Naive B cell (primary cell): ENCODE results near the gene RILPL1. TPM values are rescaled to one million over a fixed set of nuclear protein-coding genes. Genes with fewer than 3 reads are reported as not detected.
"Not testable (repeated sequence)": the region's sequence is repeated elsewhere in the genome, so short reads cannot be mapped to it uniquely, and the experiment has no call there.

Experiments used
- ATAC-seq, 2 donors: fragments of 150-1000 bp; cut with Tn5 transposase; 2 replicates each; pipeline ENCODE4 v1.10.0; 2021; ENCODE audit warnings: low read depth in 2 of 2, mild to moderate bottlenecking in 2 of 2, moderate library complexity in 2 of 2
- DNase-seq: peaks from one replicate; pipeline ENCODE4 v3.0.0; 2022
- H3K27ac Mint-ChIP-seq, 6 donors: one replicate each; pipeline ENCODE4 v1.8.0; 2020 to 2022; ENCODE audit warnings: mild to moderate bottlenecking in 6 of 6, mixed read lengths in 6 of 6, moderate library complexity in 5 of 6, inconsistent platforms in 2 of 6
- H3K27me3 Mint-ChIP-seq, 3 donors: one replicate each; pipeline ENCODE4 v1.8.0; 2021 to 2022; ENCODE audit warnings: mixed read lengths in 3 of 3, mild to moderate bottlenecking in 1 of 3
- H3K36me3 Mint-ChIP-seq, 2 donors: one replicate each; pipeline ENCODE4 v1.8.0; 2020 to 2022; ENCODE audit warnings: mixed read lengths in 2 of 2, inconsistent platforms in 1 of 2, mild to moderate bottlenecking in 1 of 2
- H3K4me1 Mint-ChIP-seq, 3 donors: one replicate each; pipeline ENCODE4 v1.8.0; 2020 to 2022; ENCODE audit warnings: mixed read lengths in 3 of 3, inconsistent platforms in 1 of 3, mild to moderate bottlenecking in 1 of 3, moderate library complexity in 1 of 3
- H3K4me3 Mint-ChIP-seq, 8 donors: one replicate each; pipeline ENCODE4 v1.8.0; 2020 to 2022; ENCODE audit warnings: mild to moderate bottlenecking in 8 of 8, mixed read lengths in 8 of 8, moderate library complexity in 8 of 8, inconsistent platforms in 2 of 8
- H3K9me3 Mint-ChIP-seq, 7 donors: one replicate each; pipeline ENCODE4 v1.8.0; 2020 to 2022; ENCODE audit warnings: mixed read lengths in 7 of 7, mild to moderate bottlenecking in 5 of 7, inconsistent platforms in 2 of 7, moderate library complexity in 1 of 7
- polyA plus RNA-seq, 6 donors: library from polyadenylated mRNA; unstranded; fragments of 300-500 nt; fragmentation: Illumina TruSeq; gene quantifications; one replicate each; pipeline ENCODE4 v1.2.3, GENCODE V29; 2021; ENCODE audit warnings: low read depth in 6 of 6

The RILPL1 gene
- polyA plus RNA-seq, 6 donors from 2014 or later, result 0.07 to 0.25 (median 0.14) TPM; not detected in 2

DNA sequence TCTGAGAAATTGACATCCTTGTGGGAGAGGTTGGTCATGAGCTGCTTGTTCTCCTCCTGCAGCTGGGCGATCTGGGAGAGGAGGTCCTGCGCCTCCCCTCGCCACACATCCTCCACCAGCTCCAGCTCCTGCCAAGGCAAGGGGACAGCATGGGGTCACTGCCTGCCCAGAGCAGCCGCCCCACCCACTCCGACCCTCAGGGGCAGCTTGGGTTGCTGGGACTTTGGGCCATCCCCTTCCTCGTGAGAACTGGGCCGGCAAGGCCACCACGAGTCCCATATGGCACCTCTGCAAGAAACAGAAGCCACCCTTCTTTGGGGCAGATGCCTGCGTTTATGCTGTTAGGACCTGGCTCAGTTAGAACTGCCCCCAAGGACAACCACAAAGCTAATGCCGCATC lies 10.0 kb downstream of the RILPL1 start:
- H3K27ac Mint-ChIP-seq, result no peak overlapping the region
- DNase-seq (no peak), ATAC-seq (no peak)
- no peaks in the 10 kb centered on the region for H3K36me3 Mint-ChIP-seq
- H3K4me3 Mint-ChIP-seq, result peak overlapping the region in 1 of 8 donors; percentile 47
- H3K9me3 Mint-ChIP-seq, result no peaks in the 10 kb centered on the region
- no peaks in the 10 kb centered on the region for H3K4me1 Mint-ChIP-seq
- peaks cover 0 to 15% (median 6%) of the 10 kb centered on the region in 3 donors for H3K27me3 Mint-ChIP-seq

DNA sequence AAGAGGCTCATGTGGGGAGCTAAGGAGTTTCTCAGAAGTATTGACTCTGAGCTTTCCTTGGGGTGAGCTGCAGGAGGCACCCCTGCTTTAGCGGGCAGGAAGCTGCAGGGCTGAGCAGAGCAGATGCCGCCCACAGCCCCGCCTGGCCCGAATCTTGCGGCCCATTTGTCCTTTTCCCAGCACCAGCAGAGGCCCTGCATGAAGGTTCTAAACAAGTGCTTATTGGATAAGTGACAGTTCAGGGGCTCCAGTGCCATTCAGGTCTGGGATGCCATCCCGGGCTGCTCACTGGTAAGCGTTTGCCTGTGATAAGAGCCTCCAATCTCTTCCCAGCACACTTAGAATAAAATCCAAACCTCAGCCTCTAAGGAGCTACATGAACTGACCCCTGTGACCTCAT lies 11.4 kb downstream of the RILPL1 start:
- Mint-ChIP-seq H3K27ac (no peak overlapping the region), H3K27me3 (peaks cover 0 to 15% (median 6%) of the 10 kb centered on the region in 3 donors), H3K9me3 (no peaks in the 10 kb centered on the region), H3K4me3 (no peak overlapping the region), H3K4me1 (no peaks in the 10 kb centered on the region), H3K36me3 (no peaks in the 10 kb centered on the region)
- no peak for DNase-seq
- ATAC-seq, result no peak

DNA sequence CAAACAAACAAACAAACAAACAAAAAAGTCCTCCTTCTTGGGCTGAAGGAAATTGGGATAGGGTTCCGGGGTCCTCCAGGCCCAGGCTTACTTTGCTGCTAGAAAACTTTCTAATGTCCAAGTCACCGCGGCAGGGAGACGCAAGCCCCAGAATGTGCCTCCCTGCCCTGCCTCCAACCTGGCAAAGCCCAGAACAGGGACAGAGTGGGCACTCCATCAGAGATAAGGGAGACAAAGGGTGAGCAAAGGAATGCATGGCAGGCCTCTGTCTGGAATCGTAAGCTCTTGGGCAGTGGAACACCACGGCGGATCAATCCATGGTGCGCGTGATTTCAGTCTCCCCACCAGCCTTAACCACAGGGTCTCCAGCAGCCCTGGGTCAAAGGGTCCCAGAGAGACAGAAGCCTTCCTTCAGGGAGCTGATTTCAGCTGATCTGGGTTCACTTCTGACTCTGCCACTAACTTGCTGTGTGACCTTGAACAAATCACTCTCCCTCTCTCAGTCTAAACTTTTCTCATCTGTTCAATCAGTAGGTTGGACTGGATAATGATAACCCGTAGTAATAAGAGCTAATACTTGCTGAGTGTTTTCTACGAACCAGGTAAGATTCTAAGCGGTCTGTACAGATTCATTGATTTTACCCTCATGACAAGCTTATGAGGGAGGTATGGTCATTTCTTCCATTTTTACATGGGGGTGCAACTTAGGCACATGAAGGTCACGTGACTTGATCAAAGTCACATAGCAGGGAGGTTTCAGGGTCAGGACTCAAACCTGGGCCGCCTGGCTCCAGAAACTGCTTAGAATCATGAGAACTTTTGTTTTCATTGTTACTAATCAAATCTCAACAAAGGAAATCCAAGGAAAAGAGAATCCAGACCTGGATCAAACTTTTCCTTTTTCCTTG lies 12.7 kb downstream of the RILPL1 start:
- H3K36me3 Mint-ChIP-seq, result no peaks in the 10 kb centered on the region
- no peak overlapping the region for H3K4me3 Mint-ChIP-seq
- no peak for ATAC-seq
- no peak for DNase-seq
- H3K27ac Mint-ChIP-seq, result no peak overlapping the region
- H3K27me3 Mint-ChIP-seq, result peaks cover 0 to 8% (median 6%) of the 10 kb centered on the region in 3 donors
- H3K9me3 Mint-ChIP-seq, result no peaks in the 10 kb centered on the region
- H3K4me1 Mint-ChIP-seq, result no peaks in the 10 kb centered on the region

DNA sequence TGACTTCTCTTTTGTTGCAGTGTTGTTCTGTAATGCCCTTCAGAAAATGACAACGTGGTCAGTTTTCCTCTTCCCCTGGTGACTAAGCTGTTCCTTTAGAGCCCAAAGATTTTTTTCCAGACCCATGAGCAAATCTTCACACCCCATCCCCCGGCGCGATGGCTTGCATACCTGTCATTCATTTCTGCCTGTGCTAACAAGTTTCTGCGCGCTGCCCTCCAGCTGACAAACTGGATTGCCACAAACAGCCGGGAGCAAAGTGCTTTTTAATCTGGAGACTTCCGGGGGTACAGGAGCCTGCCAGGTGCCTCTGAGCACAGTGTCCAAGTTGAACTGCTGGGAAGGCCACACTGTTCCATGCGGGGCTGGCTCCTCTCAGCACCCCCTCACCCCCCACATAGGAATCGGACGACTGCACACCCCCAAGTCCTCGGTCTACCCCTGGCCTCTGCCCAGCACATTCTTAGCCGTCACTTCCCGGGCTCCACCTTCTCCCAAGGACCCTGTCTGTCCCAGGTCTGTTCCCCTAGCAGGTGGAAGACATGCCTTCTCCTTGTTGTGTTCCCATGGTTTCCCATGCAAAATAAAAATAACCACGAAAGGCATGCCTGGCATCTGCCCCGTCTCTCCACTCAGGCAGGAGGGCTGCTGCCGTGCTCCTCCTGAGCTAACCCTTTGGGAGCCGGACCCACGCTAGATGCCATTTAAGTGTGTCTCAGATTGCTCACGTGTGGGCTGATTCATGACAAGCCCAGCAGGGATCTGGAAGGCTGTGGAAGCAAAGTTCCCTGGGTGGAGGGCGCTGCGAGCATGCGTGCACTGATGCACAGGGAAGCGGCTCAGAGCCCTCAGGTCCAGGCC lies 14.1 kb downstream of the RILPL1 start:
- H3K36me3 Mint-ChIP-seq, result no peaks in the 10 kb centered on the region
- H3K4me3 Mint-ChIP-seq, result no peak overlapping the region
- peaks cover 0 to 2% (median 1%) of the 10 kb centered on the region in 3 donors for H3K27me3 Mint-ChIP-seq
- H3K27ac Mint-ChIP-seq, result no peak overlapping the region
- no peaks in the 10 kb centered on the region for H3K9me3 Mint-ChIP-seq
- DNase-seq (no peak), ATAC-seq (no peak)
- H3K4me1 Mint-ChIP-seq, result no peaks in the 10 kb centered on the region

DNA sequence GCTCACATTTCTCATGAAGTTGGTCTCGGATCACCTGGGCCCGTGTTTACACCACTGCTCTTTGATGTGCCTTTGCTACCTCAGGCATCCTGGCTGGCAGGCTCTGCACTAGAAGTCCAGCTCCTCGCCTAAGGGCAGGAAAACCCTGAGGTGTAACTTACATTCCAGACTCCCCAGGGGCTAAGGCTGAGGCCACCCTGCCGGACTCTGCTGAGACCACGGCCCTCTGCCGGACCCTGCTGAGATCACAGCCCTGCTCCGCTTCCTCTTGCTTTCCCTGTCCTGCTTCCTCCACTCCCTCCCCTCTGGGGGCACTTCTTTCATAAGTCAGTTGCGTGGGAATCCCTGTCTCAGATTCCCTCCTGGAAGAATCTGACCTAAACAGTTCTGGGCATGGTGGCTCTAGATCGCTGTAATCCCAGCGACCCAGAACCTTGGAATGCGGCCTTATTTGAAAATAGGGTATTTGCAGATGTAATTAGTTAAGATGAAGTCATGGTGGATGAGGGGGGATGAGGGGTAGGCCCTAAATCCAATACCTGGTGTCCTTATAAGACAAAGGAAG lies 17.2 kb downstream of the RILPL1 start:
- Mint-ChIP-seq H3K9me3 (no peaks in the 10 kb centered on the region), H3K27me3 (no peaks in the 10 kb centered on the region), H3K36me3 (no peaks in the 10 kb centered on the region), H3K4me1 (no peaks in the 10 kb centered on the region), H3K4me3 (no peak overlapping the region), H3K27ac (no peak overlapping the region)
- DNase-seq (no peak), ATAC-seq (no peak)

DNA sequence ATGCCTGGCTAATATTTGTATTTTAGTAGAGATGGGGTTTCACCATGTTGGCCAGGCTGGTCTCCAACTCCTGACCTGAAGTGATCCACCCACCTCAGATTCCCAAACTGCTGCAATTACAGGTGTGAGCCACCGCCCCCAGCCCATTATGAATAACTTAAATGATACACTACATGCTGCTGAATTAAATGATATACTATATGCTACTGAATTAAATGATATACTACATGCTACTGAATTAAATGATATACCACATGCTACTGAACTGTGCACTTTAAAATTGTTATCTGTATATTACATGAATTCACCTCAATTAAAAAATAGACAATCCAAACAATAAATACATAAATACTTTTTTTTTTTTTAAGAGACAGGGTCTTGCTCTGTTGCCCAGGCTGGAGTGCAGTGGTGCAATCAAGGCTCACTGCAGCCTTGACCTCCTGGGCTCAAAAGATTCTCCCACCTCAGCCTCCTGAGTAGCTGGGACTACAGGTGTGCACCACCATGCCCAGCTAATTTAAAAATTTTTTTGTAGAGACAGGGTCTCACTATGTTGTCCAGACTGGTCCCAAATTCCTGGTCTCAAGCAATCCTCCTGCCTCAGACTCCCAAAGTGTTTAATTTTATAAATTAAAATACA lies 18.8 kb downstream of the RILPL1 start:
- not testable (repeated sequence) for H3K27me3 Mint-ChIP-seq, H3K36me3 Mint-ChIP-seq, H3K4me1 Mint-ChIP-seq, H3K27ac Mint-ChIP-seq, H3K4me3 Mint-ChIP-seq, DNase-seq, ATAC-seq, H3K9me3 Mint-ChIP-seq

DNA sequence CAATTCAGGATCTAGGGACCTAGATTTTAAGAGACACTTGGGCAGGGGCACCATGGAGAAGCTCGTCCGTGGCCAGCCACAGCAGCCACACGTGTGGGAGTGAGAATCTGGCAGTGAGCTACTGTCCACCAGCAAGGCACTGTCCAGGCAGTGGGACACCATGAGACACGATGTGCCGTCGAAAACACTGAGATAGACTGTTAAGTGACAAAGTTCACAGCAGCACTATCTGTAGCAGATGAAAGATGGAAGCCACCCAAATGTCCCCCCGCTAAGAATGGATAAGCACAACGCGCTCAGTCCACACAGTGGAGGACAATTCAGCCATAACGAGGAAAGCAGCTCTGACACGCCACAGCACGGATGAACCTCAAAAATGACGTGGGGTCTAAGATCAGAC lies 19.7 kb downstream of the RILPL1 start:
- Mint-ChIP-seq H3K36me3 (no peaks in the 10 kb centered on the region), H3K4me3 (no peak overlapping the region), H3K27me3 (peaks cover 0 to 4% (median 0%) of the 10 kb centered on the region in 3 donors), H3K27ac (no peak overlapping the region), H3K9me3 (no peaks in the 10 kb centered on the region), H3K4me1 (peaks cover 0 to 2% (median 0%) of the 10 kb centered on the region in 3 donors)
- DNase-seq, result no peak
- no peak for ATAC-seq

DNA sequence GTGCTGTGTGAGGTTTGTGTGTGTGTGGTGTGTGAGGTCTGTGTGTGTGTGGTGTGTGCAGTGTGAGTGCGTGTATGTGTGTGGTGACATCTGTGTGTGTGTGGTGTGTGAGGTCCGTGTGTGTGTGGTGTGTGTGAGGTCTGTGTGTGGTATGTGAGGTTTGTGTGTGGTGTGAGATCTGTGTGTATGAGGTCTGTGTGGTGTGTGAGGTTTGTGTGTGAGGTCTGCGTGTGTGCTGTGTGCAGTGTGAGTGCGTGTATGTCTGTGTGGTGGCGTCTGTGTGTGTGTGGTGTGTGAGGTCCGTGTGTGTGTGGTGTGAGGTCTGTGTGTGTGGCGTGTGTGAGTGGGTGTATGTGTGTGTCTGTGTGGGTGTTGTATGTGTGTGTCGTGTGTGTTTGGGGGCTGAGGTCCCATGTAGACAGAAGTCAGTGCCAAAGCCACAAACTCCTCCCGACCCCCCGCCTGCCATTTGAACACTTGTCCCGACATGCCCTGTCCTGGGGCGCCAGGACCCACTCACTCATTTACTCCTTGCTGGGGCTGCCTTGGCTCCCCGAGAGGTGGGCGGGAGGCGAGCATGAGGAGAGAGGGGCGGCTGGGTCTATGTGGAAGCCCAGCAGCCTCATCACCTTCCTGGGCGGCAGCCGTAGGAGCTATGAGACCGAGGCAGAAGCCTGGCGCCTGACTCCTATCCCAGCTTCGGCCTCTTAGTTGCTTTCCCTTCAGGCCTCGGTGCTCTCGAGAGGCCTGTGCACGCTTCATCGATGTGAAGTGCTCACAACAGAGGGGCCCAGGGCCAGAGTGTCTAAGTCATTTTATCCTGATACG lies 20.5 kb downstream of the RILPL1 start:
- ATAC-seq (no peak), DNase-seq (no peak)
- peaks cover 0 to 5% (median 0%) of the 10 kb centered on the region in 3 donors for H3K27me3 Mint-ChIP-seq
- no peaks in the 10 kb centered on the region for H3K9me3 Mint-ChIP-seq
- H3K4me1 Mint-ChIP-seq, result peaks cover 0 to 3% (median 0%) of the 10 kb centered on the region in 3 donors
- H3K4me3 Mint-ChIP-seq, result no peak overlapping the region
- no peak overlapping the region for H3K27ac Mint-ChIP-seq
- no peaks in the 10 kb centered on the region for H3K36me3 Mint-ChIP-seq

DNA sequence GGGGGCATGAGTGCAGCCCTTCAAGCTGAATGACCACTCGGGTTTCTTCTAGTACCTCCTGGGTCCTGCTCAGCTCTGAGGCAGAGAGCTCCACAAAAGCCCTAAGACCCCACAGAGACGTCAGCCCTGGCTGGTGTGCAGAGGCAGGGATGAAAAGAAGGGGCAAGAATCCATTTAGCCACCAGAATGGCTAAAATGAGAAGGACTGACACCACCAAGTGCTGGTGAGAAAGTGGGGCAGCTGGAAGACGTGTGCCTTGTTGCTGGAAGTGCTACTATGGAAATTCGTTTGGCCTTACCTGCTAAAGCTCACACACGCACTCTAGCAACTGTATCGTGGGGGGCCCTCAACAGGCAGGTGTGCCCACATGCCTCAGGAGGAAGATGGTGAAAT lies 26.7 kb downstream of the RILPL1 start:
- Mint-ChIP-seq H3K4me1 (peaks cover 0 to 3% (median 0%) of the 10 kb centered on the region in 3 donors), H3K4me3 (no peak overlapping the region), H3K9me3 (no peaks in the 10 kb centered on the region), H3K36me3 (no peaks in the 10 kb centered on the region), H3K27ac (no peak overlapping the region), H3K27me3 (peaks cover 0 to 12% (median 0%) of the 10 kb centered on the region in 3 donors)
- ATAC-seq (no peak), DNase-seq (no peak)

DNA sequence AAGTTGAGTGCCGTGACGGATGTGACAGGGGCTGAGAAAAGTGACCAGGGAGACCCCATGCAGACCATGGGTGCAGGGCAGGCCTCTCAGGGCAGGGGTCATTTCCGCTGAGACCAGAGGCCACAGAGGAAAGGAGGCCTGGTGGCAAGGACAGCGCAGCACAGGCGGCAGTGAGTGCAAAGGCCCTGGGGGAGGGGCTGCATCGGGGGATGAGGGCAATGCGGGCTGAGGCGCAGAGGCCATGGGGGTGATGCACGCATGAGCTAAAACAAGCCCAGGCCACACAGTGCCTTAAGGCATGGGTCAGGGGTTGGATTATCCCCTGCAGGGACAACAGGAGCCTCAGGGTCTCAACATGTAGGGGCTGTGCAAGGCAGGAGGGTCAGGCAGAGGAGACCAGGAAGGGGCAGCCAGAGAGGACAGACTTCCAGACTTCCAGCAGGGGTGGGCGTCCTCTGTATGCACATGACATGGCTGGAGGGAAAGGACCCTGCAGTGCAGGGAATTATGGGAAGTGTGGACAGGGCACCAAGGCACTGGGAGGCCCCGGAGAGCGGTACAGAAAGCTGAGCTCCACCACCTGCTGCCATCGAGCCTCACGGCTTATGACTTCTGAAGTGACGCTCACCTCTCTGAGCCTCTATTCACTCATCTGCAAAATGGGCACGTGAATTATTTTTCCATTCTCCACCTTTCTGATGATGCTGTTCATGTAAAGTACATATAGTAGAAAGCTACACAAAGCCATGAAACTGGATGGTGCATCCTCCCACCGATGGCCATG lies 27.3 kb downstream of the RILPL1 start:
- Mint-ChIP-seq H3K27me3 (peaks cover 0 to 12% (median 0%) of the 10 kb centered on the region in 3 donors), H3K4me3 (no peak overlapping the region), H3K27ac (peak overlapping the region in 1 of 6 donors; percentile 10), H3K36me3 (no peaks in the 10 kb centered on the region), H3K9me3 (no peaks in the 10 kb centered on the region), H3K4me1 (peaks cover 0 to 3% (median 0%) of the 10 kb centered on the region in 3 donors)
- no peak for DNase-seq
- ATAC-seq, result no peak

DNA sequence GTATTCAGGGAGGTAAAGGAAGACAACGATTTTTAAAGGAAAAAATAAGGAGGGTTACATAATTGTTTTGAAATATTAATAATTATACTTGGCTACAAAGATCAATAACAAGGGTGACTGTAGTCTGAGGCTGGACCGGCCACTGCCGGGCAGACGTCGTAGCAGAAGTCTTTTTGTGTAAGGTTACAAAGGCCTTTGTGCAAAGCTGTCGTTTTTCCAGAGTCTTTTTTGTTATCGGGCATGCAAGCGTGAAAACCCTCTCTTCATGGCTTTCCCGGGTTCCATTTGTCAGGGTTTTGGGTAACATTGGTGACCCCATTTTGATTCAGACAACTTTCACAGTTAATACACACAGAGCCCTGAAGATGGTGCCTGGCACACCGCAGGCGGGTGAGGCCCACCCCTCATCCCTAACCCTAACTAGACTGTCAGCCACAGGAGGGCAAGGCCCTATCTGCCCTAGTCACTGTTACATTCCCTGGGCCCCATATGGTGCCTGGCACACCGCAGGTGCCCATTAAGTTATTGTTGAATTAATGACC lies 31.3 kb downstream of the RILPL1 start:
- H3K9me3 Mint-ChIP-seq, result no peaks in the 10 kb centered on the region
- no peak overlapping the region for H3K4me3 Mint-ChIP-seq
- peaks cover 0 to 15% (median 0%) of the 10 kb centered on the region in 3 donors for H3K27me3 Mint-ChIP-seq
- H3K4me1 Mint-ChIP-seq, result no peaks in the 10 kb centered on the region
- no peak for DNase-seq
- no peak for ATAC-seq
- no peak overlapping the region for H3K27ac Mint-ChIP-seq
- H3K36me3 Mint-ChIP-seq, result no peaks in the 10 kb centered on the region

DNA sequence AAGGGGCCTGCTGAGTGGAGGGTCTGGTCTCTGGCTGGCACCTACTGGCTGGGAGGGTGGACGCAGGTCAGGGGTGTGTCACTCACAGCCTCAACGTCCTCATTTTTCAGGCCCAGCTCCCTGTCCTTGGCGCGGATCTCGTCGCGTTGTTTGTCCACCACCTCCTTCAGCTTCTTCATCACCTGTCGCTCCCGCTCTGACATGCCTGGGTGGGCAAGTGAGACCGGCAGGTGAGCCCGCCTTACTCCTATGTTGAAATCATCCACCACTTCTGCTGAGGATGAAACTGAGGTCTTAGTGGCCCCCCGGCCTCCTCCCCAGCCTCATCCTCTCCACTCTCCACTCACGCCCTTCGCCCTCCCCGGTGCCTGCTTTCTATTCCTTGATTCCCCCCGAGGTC lies 34.2 kb downstream of the RILPL1 start:
- ATAC-seq (no peak), DNase-seq (no peak)
- H3K36me3 Mint-ChIP-seq, result no peaks in the 10 kb centered on the region
- H3K27ac Mint-ChIP-seq, result peak overlapping the region in 2 of 6 donors; percentile 85 to 86
- H3K4me1 Mint-ChIP-seq, result no peaks in the 10 kb centered on the region
- H3K9me3 Mint-ChIP-seq, result no peaks in the 10 kb centered on the region
- no peak overlapping the region for H3K4me3 Mint-ChIP-seq
- H3K27me3 Mint-ChIP-seq, result peaks cover 0 to 9% (median 0%) of the 10 kb centered on the region in 3 donors
